Endothelial cell of umbilical vein (primary cell): ENCODE results near the gene ZBTB20. TPM values are rescaled to one million over a fixed set of nuclear protein-coding genes. Genes with fewer than 3 reads are reported as not detected.

Experiments used
- BruUV-seq: library from RNA; stranded (reverse); fragments of 400-500 nt; replicated peaks from 2 replicates; lab custom pipeline; 2021; lab: Mats Ljungman, UMichigan
- CTCF ChIA-PET: fragments of 300-600, 350-600 bp; sonication (Branson Sonifier 250); formaldehyde crosslinking; loops from one replicate; lab custom pipeline; 2021; ENCODE audit warnings: antibody characterized with exemption, inconsistent platforms; lab: Charles Lee
- POLR2A ChIA-PET: fragments of 300-600, 350-600 bp; sonication (Branson Sonifier 250); formaldehyde crosslinking; loops from one replicate; lab custom pipeline; 2021; ENCODE audit warnings: antibody characterized with exemption, inconsistent platforms; lab: Charles Lee
- DNase-seq: peaks from one replicate; pipeline ENCODE4 v3.0.0-alpha.2; 2011; ENCODE audit warnings: low read depth, low spot score
- FAIRE-seq: peaks from 2 replicates; lab custom pipeline; 2011; peaks lifted over from hg19 to GRCh38; lab: Jason Lieb, UNC
- H2AFZ ChIP-seq: 2 replicates; pipeline ENCODE4 v1.6.0; 2012; ENCODE audit warnings: low read depth, low read length, control low read depth, inconsistent platforms
- H3K27ac ChIP-seq: 2 replicates; pipeline ENCODE4 v1.5.1; 2011; ENCODE audit warnings: low read depth, mild to moderate bottlenecking, control low read depth, low read length, moderate library complexity; ENCODE audit not compliant: insufficient read depth
- H3K27me3 ChIP-seq, 2 experiments: 2 replicates each; pipeline versions ENCODE4 v1.6.0 to v1.6.1; 2011; ENCODE audit warnings: low read length in 2 of 2, mixed read lengths in 1 of 2; ENCODE audit not compliant: control insufficient read depth in 2 of 2, insufficient read depth in 2 of 2
- H3K36me3 ChIP-seq, 2 experiments: 2 replicates in 1 of 2; 3 replicates in 1 of 2; pipeline ENCODE4 v1.5.1; 2011; ENCODE audit warnings: low read length in 2 of 2, mild to moderate bottlenecking in 1 of 2, moderate library complexity in 1 of 2; ENCODE audit not compliant: control insufficient read depth in 2 of 2, insufficient read depth in 2 of 2; ENCODE audit errors: extremely low read depth in 1 of 2
- H3K4me1 ChIP-seq: 3 replicates; pipeline ENCODE4 v1.5.1; 2011; ENCODE audit warnings: mild to moderate bottlenecking, low read length; ENCODE audit not compliant: control insufficient read depth, insufficient read depth; ENCODE audit errors: extremely low read depth
- H3K4me2 ChIP-seq: 2 replicates; pipeline ENCODE4 v1.6.1; 2011; ENCODE audit warnings: low read length, control low read depth, mixed read lengths; ENCODE audit not compliant: insufficient read depth
- H3K4me3 ChIP-seq, 3 experiments: fragments of 200-600 bp in 1 of 3; sonication (generic), shearing (Covaris generic) in 1 of 3; replicated peaks in 1 of 3; 2 replicates each; pipeline ENCODE4 v1.5.1; 2011 to 2016; ENCODE audit warnings: control low read depth in 3 of 3, low read length in 3 of 3, mild to moderate bottlenecking in 2 of 3, inconsistent platforms in 1 of 3, low read depth in 1 of 3, moderate library complexity in 1 of 3; ENCODE audit not compliant: insufficient read depth in 1 of 3
- H3K79me2 ChIP-seq: 2 replicates; pipeline ENCODE4 v1.6.0; 2012; ENCODE audit warnings: low read length, inconsistent platforms; ENCODE audit not compliant: control insufficient read depth, insufficient read depth
- H3K9ac ChIP-seq: replicated peaks from 2 replicates; pipeline ENCODE3; 2011; ENCODE audit warnings: low read length, control low read depth; ENCODE audit not compliant: insufficient read depth; ENCODE audit errors: extremely low read depth
- H3K9me1 ChIP-seq: replicated peaks from 3 replicates; pipeline ENCODE4 v1.6.0; 2011; ENCODE audit warnings: mild to moderate bottlenecking, low read length; ENCODE audit not compliant: control insufficient read depth, insufficient read depth; ENCODE audit errors: extremely low read depth
- H3K9me3 ChIP-seq: replicated peaks from 2 replicates; pipeline ENCODE4 v1.5.1; 2012; ENCODE audit warnings: low read length, inconsistent platforms; ENCODE audit not compliant: control insufficient read depth, insufficient read depth
- H4K20me1 ChIP-seq: replicated peaks from 2 replicates; pipeline ENCODE3; 2011; ENCODE audit warnings: mild to moderate bottlenecking, low read length; ENCODE audit not compliant: control insufficient read depth, insufficient read depth; ENCODE audit errors: extremely low read depth
- EZH2 ChIP-seq: IDR thresholded peaks from 2 replicates; pipeline ENCODE4 v1.6.1; 2012; ENCODE audit warnings: borderline replicate concordance, low read depth, mild to moderate bottlenecking, moderate library complexity, low read length, inconsistent platforms; ENCODE audit not compliant: severe bottlenecking
- FOS ChIP-seq: IDR thresholded peaks from 2 replicates; pipeline ENCODE4 v1.6.1; 2011; ENCODE audit warnings: mild to moderate bottlenecking, low read length, moderate library complexity, borderline replicate concordance; ENCODE audit not compliant: insufficient read depth
- GATA2 ChIP-seq: IDR thresholded peaks from 2 replicates; pipeline ENCODE4 v1.7.0; 2011; ENCODE audit warnings: low read depth, mild to moderate bottlenecking, moderate library complexity, mixed read lengths, low read length; ENCODE audit not compliant: insufficient read length, insufficient read depth
- JUN ChIP-seq: IDR thresholded peaks from 2 replicates; pipeline ENCODE4 v1.6.1; 2011; ENCODE audit warnings: borderline replicate concordance, low read depth; ENCODE audit not compliant: insufficient read length, insufficient read depth
- MYC ChIP-seq: IDR thresholded peaks from one replicate; pipeline ENCODE4 v1.6.1; 2011; ENCODE audit warnings: mild to moderate bottlenecking, low read depth, low read length
- POLR2A ChIP-seq: IDR thresholded peaks from 2 replicates; pipeline ENCODE4 v1.6.1; 2012; ENCODE audit warnings: low read depth, mild to moderate bottlenecking, control low read depth, low read length
- POLR2AphosphoS5 ChIP-seq: IDR thresholded peaks from 2 replicates; pipeline ENCODE4 v1.6.1; 2012; ENCODE audit warnings: low read depth, mild to moderate bottlenecking, control low read depth, low read length, moderate library complexity; ENCODE audit not compliant: insufficient read depth
- dilution Hi-C: fragments of 300-500 bp; cut with MboI; formaldehyde crosslinking; loops from one replicate; pipeline ENCODE4 v1.15.0; 2019; ENCODE audit warnings: low sequenced_read_pairs; ENCODE audit not compliant: extremely low pct_ligation_motif_present
- intact Hi-C: fragments of 100-400 bp; cut with micrococcal nuclease; formaldehyde crosslinking; loops from one replicate; pipeline ENCODE4 v1.10.0; 2022
- polyA plus RNA-seq, 4 experiments: library from polyadenylated mRNA; depleted of rRNA in 3 of 4; stranded (reverse) in 3 of 4; unstranded in 1 of 4; fragments of >200 nt; gene quantifications; 2 replicates each; pipeline versions ENCODE4 v1.2.1 to v1.2.3, GENCODE V29; 2011 to 2012; ENCODE audit warnings: missing spikeins in 1 of 4
- total RNA-seq: library from RNA; stranded (reverse); gene quantifications from 2 replicates; pipeline ENCODE4 v1.2.3, GENCODE V29; 2021
- TF ChIP-seq, protein P1 (sequence below): IDR thresholded peaks from 2 replicates; pipeline ENCODE4 v1.6.1; 2011; ENCODE audit not compliant: insufficient read depth, insufficient read length
- TF ChIP-seq, protein P2 (sequence below), 2 donors: IDR thresholded peaks; 1 replicate in 1 of 2; 2 replicates in 1 of 2; pipeline ENCODE4 v1.5.1; 2011; ENCODE audit warnings: low read length in 2 of 2, mild to moderate bottlenecking in 2 of 2, moderate library complexity in 2 of 2, control low read depth in 1 of 2, inconsistent platforms in 1 of 2, low read depth in 1 of 2; ENCODE audit not compliant: insufficient read depth in 1 of 2; ENCODE audit errors: extremely low read depth in 1 of 2

The ZBTB20 gene
- total and polyA plus RNA-seq, 2 donors (not counting 3 experiments of a cell fraction or from before 2014, with no cell fraction given) = 2.1 to 20.5 TPM

DNA sequence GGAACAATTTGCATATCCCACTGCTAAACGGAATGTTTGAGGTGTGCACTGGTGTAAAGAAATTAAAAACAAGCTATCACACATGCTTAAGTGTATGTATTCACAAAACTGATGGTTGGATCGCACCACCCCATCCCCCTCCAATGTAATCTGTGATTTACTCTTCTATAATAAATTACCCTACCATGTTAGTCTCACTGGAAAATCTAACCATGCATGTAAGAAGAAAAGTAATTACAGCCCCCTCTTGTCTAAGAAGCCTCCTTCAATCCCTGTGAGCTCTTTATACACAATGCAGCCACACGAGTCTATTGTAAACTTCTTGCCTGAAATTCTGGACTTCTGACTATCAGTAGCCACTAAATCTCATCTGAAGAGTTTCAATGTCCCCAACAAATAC is 173.6 kb downstream of the ZBTB20 start:
- TF ChIP-seq, protein P1, sequence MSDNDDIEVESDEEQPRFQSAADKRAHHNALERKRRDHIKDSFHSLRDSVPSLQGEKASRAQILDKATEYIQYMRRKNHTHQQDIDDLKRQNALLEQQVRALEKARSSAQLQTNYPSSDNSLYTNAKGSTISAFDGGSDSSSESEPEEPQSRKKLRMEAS = no peak
- TF ChIP-seq GATA2 (no peak), POLR2A (no peak), FOS (no peak), EZH2 (no peak), JUN (no peak), MYC (no peak), POLR2AphosphoS5 (no peak)
- TF ChIP-seq, protein P2, sequence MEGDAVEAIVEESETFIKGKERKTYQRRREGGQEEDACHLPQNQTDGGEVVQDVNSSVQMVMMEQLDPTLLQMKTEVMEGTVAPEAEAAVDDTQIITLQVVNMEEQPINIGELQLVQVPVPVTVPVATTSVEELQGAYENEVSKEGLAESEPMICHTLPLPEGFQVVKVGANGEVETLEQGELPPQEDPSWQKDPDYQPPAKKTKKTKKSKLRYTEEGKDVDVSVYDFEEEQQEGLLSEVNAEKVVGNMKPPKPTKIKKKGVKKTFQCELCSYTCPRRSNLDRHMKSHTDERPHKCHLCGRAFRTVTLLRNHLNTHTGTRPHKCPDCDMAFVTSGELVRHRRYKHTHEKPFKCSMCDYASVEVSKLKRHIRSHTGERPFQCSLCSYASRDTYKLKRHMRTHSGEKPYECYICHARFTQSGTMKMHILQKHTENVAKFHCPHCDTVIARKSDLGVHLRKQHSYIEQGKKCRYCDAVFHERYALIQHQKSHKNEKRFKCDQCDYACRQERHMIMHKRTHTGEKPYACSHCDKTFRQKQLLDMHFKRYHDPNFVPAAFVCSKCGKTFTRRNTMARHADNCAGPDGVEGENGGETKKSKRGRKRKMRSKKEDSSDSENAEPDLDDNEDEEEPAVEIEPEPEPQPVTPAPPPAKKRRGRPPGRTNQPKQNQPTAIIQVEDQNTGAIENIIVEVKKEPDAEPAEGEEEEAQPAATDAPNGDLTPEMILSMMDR (IDR thresholded peaks at IDR 0.05; ENCODE audit: extremely low read depth in 1 of 2, insufficient read depth in 1 of 2, low read depth in 1 of 2, low read length in 2 of 2) = no peak
- intact Hi-C loops = no loop called here
- H3K4me3 ChIP-seq = no peak overlapping the region
- H3K4me1 ChIP-seq = no peaks in the 10 kb centered on the region
- ChIA-PET POLR2A (no interaction called here), CTCF (interaction anchor here (1.1 kb wide), 1 partner anchor 8 kb away, joined by 3 read pairs; no protein-coding TSS in a partner anchor)
- no peaks in the 10 kb centered on the region for H3K9me1 ChIP-seq
- H3K4me2 ChIP-seq = no peak overlapping the region
- no peaks in the 10 kb centered on the region for H4K20me1 ChIP-seq
- H3K27ac ChIP-seq = no peak overlapping the region
- H3K9me3 ChIP-seq = no peaks in the 10 kb centered on the region
- BruUV-seq = no TSS peak
- H3K27me3 ChIP-seq = no peaks in the 10 kb centered on the region
- H2AFZ ChIP-seq = no peak overlapping the region
- no peak for FAIRE-seq
- dilution Hi-C loops = no loop called here
- no peak for DNase-seq
- no peak overlapping the region for H3K9ac ChIP-seq
- H3K36me3 ChIP-seq = no peaks in the 10 kb centered on the region
- no peaks in the 10 kb centered on the region for H3K79me2 ChIP-seq
